GM21825 (cell line): ENCODE measurements around the gene GPR21.

Experiments
- ATAC-seq: cut with Tn5 transposase; IDR thresholded peaks from one replicate; pipeline ENCODE4 v1.9.1; 2021; ENCODE audit warnings: mild to moderate bottlenecking, moderate library complexity; ENCODE audit not compliant: unreplicated experiment

Gene GPR21

DNA sequence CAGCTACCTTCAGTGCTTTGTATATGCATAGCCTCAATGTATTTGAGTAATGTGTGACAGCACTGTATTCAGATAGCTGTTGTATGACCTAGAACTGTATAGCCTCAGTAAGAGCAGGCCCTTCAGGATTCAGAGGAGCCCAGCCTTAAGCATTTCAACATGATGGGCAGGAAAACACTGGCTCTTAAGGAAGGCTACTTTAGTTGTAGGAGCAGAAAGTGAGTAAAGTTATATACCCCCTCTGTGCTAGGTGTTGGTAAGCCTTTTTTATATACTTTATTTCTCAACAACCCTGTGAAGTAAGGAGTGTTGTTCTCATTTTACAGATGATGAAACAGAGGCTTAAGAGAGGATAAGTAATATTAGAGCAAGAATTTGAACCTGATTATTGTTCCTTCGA, 1.5 kb upstream of the GPR21 start:
- no peak for ATAC-seq

DNA sequence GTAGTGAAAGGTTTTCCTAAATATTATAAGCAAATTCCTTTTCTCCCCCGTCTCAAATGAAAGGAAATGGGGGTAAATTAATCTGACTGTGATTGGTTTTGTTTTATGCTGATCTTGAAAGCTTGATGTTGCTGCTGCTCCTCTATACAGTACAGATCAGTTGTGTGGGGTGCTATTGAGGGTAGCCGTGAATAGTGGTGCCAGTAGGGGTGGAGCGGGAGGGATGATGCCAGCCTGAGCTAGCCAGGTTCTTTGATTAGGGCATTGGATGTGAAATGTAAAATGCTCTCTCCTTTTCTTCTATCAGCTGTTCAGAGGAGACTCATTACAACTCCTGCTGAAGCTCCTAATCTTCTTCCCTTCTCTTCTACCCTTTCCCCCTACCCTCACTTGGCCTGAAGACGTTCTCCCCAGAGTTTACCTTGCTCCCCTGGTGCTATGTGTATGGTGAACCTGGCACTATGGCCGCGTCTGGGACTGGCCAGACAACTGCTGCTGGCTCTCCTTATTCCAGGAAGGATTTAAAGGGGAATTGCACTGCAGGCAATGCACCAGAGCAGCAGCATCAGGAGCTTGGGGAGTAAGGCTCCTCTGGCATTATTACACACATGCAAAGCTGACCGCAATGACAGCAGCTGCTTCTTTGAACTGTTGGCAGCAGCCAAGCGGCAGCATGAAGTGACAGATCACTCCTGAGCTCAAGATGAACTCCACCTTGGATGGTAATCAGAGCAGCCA, 566 bp downstream of the GPR21 start:
- ATAC-seq, result no peak

DNA sequence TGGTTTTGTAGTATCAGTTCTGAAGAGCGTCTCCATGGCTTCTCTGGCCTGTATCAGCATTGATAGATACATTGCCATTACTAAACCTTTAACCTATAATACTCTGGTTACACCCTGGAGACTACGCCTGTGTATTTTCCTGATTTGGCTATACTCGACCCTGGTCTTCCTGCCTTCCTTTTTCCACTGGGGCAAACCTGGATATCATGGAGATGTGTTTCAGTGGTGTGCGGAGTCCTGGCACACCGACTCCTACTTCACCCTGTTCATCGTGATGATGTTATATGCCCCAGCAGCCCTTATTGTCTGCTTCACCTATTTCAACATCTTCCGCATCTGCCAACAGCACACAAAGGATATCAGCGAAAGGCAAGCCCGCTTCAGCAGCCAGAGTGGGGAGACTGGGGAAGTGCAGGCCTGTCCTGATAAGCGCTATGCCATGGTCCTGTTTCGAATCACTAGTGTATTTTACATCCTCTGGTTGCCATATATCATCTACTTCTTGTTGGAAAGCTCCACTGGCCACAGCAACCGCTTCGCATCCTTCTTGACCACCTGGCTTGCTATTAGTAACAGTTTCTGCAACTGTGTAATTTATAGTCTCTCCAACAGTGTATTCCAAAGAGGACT, 1.5 kb downstream of the GPR21 start:
- ATAC-seq, result no peak

DNA sequence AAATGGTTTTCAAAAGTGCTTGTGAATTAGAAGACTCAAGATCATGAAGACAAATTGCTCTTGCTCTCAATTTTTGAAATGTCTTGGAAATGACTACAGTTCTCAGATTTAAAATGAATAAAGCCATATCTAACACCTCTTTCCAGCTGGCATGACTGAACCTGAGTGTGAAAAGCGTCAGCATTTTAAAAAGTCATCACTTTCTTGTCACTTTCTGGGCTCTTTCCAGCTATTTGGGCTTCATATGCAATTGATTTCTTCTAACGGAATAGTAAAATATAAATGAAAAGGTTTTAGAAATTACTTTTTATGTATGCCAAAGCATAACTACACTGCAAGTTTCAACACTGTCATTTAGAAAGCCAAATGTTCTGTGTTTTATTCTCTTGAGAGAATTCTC, 2.3 kb downstream of the GPR21 start:
- ATAC-seq, result no peak

DNA sequence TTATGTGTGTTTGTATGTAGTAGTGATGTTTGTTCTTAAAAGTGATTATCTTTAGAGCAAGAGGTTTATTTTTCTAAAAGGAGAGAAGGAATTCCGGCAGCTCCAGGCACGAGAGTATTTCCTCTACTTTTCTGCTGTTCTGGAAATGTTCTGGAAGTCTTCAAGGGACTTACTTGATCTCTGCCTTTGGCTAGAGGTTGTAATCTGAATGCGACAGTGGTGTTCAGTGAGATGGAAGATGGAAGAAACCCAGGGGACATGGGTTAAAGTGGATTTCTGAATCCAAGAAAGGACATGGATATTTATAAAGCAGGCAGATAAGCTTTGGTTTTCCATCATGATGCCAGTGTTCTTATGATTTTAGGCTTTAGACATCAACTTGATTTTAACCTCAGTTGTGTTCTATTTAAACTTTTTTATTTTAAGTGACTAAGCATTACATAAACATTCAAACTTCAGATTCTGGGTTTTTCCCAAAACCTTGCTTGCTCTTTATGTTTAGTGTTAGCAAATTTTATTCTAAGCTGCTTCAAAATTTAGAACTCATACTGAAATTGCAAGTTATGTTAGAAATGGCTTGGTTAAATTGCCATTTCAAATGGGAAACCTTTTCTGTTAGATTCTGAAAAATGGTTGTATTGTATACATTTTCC, 3.6 kb downstream of the GPR21 start:
- no peak for ATAC-seq

DNA sequence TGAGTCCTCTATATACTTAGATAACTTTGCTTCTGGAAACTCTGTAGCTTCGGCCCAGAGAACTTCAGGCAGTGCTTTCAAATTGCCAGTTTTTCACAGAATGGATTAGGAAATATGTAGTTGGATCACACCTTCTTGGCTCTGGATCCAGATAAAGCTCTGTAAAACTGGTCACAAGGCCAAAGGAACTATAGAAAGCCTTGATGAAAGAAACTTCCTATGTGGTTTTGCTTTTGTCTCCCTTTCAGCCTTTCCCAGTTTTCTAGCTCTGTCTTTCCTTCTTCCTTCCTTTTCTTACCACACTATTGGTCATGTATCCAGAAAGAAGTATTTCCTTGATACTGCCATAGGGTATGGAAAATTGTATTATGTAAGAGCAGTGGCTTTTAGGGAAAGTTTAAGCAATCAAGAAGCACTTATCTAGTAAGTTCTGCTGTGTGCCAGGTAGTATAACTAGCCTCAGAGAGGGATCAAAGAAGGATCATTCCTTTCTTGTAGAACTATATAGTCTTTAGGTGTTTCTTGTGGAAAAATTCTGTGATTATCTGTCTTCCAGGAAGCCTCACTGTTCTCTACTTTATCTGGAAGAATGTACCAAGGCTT, 6.3 kb downstream of the GPR21 start:
- no peak for ATAC-seq

DNA sequence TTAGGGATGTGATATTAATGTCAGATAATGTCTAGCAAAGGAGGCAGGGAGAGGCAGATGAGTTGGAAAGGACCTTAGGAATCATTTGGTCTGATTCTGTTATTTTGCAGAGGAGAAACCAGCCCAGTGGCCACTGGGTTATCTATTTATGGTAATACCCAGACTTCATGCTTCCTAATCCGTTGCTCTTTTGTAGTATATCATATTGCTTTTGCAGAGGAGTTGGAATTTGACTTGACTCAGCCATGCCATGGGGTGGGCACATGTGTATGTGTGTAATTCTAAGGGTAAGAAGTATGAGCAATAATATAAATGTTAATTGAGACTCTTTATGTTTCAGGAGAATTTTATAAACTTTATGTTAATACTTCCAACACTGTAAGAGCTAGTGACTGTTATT, 7.3 kb downstream of the GPR21 start:
- ATAC-seq, result no peak

DNA sequence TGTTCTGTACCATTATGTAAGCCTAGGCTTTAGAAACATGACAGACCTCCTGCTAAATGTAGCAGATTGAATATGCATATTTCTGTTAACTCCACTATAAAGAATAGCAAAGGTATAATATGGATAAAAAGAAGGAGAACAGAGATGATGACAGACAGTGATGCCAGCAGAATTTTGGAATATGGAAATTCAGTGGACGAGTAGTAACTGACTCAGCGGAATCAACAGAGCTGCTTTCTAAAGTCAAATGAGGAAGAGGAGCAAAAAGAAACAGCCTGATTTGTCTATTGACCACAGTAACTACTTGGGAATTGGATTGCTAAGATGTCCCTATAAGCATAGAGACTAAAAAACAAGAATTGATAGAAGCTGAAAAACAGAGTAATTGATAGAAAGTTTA, 8.0 kb downstream of the GPR21 start:
- ATAC-seq, result no peak

DNA sequence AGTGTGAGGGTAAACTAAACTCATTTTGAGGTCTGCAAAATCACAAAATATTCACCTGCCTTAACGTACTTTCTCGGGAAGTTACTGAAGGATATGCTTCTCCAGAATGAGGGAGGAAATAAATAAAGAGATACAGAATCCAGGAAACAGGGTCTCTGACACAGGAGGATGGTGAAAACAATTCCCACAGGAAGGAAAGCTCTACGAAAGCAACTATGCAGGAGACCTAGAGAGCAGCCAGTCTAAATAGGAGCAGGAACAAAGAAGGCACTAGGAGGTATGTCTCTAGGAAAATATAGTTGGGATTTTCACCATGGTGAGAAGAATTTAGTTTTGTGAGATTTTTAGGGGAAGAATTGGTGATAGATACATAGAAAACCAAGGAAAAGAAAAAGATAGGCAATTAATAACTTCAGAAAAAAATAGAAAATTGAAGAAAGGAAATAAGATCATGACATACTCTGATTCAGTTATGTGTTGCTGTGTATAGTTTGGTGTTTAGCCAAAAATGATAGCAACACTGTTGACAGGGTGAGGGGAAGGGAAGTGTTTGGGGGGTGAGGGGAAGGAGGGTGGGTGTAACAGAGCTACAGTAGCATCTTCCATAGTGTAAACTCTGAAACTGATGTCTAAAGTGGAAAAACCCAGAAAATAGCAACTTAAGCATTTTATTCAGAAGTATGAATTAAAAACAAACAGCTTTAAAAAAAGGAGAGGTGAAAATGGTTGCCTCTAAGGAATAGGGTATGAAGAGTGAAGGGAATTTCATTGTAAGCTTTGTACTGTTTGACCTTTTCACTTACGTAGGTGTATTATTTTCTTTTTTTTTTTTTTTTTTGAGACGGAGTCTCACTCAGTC, 9.8 kb downstream of the GPR21 start:
- no peak for ATAC-seq

DNA sequence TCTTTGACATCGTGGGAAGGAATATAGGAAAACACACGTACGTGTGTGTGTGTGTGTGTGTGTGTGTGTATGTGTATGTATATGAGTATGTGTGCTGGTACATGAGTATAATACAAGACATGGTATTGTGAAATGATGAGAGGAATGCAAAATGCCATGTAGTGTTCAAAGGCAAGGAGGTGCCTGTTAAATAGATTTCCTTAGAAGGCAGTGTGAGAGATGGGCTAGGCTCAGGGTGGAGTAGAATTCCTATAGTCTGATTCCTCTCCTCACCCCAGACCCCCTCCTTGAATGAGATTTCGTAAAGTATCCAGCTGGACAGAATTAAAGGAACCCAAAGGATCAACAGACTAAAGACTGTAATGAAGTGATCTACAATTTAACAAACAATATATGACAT, 11.1 kb downstream of the GPR21 start:
- ATAC-seq, result no peak

DNA sequence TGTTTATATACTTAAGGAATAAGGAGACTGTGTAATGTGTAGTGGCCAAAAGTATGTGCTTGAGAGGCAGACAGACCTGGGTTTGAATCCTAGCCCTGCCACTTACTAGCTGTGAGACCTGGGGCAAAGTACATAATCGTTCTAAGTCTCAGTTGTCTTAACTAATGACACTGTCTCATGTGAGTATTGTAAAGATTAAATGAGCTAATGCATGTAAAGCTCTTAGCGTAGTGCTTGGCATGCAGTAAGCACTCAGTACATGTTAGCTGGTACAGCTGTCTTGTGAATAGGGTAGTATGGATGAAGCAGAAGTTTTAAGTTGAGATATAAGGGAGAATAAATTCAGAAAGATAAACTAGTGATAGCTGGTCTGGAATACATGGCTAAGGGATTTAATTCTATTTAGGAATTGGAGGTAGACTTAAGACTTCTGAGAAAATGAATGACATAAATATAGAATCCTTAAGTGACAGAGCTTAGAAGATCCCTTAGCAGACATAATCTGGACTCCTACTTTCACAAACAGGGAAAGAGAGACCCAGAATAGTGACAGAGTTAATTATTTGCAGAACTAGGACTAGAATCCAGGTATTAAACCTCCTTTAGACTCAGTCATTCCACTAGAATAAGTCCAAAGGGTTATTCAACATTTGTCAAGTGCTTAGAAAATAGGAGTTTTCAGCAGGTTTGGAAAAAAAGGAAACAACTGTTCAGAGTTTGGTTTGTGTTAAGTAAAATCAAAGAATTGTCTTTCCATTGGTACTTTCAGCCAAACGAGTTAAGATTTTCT, 13.1 kb downstream of the GPR21 start:
- ATAC-seq, result no peak

DNA sequence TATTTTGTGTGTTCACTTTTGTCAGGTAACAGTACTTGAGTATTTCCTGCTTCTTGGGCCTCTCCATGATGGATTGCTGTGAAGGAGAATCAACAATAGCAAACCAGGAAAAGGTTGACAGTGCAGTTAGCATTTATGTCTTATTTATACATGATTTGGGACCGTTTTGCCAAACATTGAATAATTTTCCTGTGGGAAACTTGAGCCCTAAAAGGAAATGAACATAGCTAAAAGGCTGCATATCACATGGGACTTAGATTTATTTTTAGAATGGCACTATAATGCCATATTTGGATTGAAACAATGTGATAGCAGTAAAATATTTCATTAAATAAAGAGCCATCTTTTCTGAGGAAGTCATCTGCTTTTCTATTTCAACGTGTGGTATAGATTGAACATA, 15.3 kb downstream of the GPR21 start:
- ATAC-seq, result no peak

DNA sequence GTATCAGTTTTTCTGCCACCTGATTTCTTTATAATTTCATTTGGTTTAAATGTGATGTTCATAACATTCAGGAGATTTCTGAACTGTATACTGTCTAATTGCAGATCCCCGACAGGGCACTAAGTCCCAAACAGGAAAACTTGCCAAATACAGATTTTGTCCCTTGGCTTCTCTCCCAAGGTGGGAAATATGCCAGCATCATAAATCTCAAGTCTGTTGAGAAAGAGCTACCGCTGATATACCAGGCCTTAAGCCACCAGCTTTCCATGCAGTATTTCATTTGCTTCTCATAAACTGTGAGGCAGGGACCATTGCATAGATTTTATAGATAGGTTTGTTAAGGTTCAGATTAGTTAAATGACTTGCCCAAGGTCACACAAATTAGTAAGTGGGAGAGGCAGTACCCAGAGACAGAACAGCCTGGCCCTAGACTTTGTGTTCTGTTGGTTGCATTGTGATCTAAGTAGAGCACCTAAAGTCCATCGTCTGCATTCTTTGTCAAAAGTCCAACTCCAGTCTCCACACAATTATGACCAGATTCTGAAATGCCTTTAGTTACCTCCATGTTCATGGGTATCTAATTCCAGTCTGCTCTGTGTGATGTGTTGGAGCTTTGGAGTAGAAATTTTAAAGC, 16.2 kb downstream of the GPR21 start:
- ATAC-seq, result no peak

DNA sequence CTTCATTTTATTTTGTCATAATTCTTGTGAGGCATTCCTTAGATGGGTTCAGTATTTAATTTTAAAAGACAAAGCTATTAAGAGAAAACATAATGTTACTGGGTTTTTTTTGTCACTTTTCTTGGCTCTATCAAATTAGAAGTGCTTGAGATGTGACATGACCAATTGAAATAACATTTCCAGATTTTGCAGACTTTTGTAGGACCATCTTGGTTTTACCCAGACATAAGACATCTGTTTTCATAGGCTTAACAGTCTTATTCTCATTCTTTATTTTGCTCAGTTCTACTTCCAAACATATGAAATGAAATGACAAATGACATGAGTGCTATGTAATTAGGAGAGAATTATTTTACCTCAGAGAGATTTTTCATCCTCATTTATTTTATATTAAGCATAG, 19.6 kb downstream of the GPR21 start:
- ATAC-seq, result no peak

DNA sequence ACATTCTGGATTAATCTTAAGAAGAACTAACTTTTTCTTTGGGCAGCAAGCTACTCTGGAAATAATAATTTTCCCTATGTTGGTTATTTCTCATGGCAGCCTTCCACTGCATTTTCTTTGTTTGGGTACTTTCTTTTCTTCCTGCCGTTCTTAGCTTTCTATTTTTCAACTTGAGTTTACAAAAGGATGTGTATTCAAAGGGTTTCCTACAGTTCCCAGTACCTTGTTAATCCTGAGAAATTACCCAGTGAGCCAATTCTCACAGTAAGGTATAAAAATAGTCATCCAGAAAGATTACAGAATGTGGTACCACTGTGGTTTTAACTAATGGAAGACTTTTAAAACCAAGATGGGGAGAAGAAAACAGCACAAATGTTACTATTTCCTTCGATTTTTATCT, 20.2 kb downstream of the GPR21 start:
- no peak for ATAC-seq

DNA sequence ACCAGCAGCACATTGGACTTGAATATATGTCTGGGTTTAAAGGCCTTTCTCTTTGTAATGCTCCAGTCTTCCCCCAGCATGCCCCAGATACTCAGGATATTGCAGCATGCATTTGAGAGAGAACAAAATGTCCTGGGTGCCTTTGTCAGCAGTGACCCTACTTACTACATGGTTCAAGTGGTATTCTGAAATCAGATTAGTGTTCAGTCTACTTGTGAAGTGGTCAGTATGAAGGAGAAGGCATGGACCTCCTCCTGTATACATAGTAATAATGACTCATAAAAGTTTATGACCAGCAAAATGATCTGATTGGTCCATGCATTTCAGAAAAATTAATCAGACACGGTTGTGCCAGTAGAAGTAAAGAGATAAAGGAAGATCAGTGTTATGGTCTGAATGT, 25.4 kb downstream of the GPR21 start:
- ATAC-seq, result no peak

DNA sequence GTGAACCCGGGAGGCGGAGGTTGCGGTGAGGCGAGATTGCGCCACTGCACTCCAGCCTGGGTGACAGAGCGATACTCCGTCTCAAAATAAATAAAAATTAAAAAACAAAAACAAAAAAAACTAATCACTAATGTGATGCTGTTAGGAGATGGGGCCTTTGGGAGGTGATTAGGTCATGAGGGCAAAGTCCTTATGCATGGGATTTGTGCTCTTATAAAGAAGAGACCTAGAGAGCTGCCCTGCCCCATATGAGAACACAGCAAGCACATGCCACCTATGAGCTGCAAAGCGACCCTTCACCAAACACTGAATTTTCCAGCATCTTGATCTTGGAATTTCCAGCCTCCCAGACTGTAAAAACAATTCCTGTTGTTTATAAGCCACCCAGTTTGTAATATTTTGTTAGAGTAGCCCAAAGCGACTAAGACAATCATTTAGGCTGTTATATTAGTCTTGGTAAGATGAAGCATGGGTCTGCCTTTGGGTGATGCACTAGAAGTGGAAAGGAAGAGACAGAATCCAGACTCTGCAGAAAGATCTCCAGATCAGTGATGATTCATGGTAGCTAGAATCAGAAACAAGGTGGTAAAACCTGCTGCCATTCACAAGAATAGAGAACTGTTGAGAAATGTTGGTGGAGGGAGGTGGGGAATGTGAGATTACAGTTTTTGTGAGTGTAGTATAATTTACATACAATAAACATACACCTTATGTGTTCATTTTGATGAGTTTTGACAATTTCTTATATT, 26.2 kb downstream of the GPR21 start:
- no peak for ATAC-seq

DNA sequence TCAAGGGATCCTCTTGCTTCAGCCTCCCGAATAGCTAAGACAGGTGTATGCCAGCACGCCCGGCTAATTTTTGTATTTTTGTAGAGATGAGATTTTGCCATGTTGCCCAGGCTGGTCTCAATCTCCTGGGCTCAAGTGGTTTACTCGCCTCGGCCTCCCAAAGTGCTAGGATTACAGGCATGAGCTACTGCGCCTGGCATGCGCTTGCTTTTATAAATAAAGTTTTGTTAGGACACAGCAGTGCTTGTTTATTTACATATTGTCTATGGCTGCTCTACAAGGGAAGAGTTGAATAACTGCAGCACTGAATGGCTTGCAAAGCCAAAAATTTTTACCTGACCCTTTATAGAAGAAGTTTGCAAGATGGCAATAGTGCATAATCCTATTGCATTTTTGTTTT, 27.7 kb downstream of the GPR21 start:
- ATAC-seq, result no peak
